NCI-H1092 (cell line): Measurements from ENCODE around the gene LRFN2.

ENCODE experiments used
- DNase-seq: peaks from one replicate; lab custom pipeline; 2025; lab: John Stamatoyannopoulos, UW

Gene LRFN2

GRCh38 chr6:40586369-40587201, 579 bp downstream of the LRFN2 start:
- DNase-seq = no peak

GRCh38 chr6:40585651-40586269, 1.4 kb downstream of the LRFN2 start:
- no peak for DNase-seq

GRCh38 chr6:40585223-40585622, 1.9 kb downstream of the LRFN2 start:
- no peak for DNase-seq

GRCh38 chr6:40584741-40585140, 2.4 kb downstream of the LRFN2 start:
- no peak for DNase-seq

GRCh38 chr6:40583709-40584108, 3.5 kb downstream of the LRFN2 start:
- DNase-seq = no peak

GRCh38 chr6:40582892-40583291, 4.3 kb downstream of the LRFN2 start:
- no peak for DNase-seq

- DNase-seq = no peak
These were observed 8.1 kb downstream of the LRFN2 start for GRCh38 chr6:40579101-40579500.

- no peak for DNase-seq
These were observed 9.5 kb downstream of the LRFN2 start for GRCh38 chr6:40577672-40578071.

- DNase-seq = no peak
These were observed 13.9 kb downstream of the LRFN2 start for GRCh38 chr6:40573221-40573620.

- no peak for DNase-seq
These were observed 17.8 kb downstream of the LRFN2 start for GRCh38 chr6:40569162-40569910.

GRCh38 chr6:40568062-40568708, 19.0 kb downstream of the LRFN2 start:
- no peak for DNase-seq

- no peak for DNase-seq
These were observed 24.1 kb downstream of the LRFN2 start for GRCh38 chr6:40563111-40563510.

- DNase-seq = no peak
These were observed 28.1 kb downstream of the LRFN2 start for GRCh38 chr6:40559056-40559455.

GRCh38 chr6:40558102-40558501, 29.1 kb downstream of the LRFN2 start:
- no peak for DNase-seq

- no peak for DNase-seq
These were observed 30.3 kb downstream of the LRFN2 start for GRCh38 chr6:40556881-40557280.

GRCh38 chr6:40556023-40556422, 31.1 kb downstream of the LRFN2 start:
- no peak for DNase-seq

GRCh38 chr6:40555092-40555491, 32.1 kb downstream of the LRFN2 start:
- DNase-seq = no peak

GRCh38 chr6:40552941-40553340, 34.2 kb downstream of the LRFN2 start:
- no peak for DNase-seq

- no peak for DNase-seq
These were observed 35.1 kb downstream of the LRFN2 start for GRCh38 chr6:40551966-40552505.

- no peak for DNase-seq
These were observed 36.7 kb downstream of the LRFN2 start for GRCh38 chr6:40550202-40551101.

- DNase-seq = no peak
These were observed 41.2 kb downstream of the LRFN2 start for GRCh38 chr6:40545954-40546353.
